Heart right ventricle (tissue), 16 donors: ENCODE data around the gene ZBTB40. TPM values are rescaled to one million over a fixed set of nuclear protein-coding genes. Genes with fewer than 3 reads are reported as not detected.

Experiments used
- ATAC-seq, 8 donors: fragments of 200-7000 bp; cut with Tn5 transposase; one replicate each; pipeline ENCODE4 v1.9.1; 2020; ENCODE audit warnings: mild to moderate bottlenecking in 8 of 8, moderate library complexity in 8 of 8, moderate number of reproducible peaks in 1 of 8
- DNase-seq, 2 donors: peaks; one replicate each; pipeline ENCODE4 v3.0.0-alpha.2; 2020
- H3K27ac ChIP-seq, 10 donors: fragments of 200-600 bp; sonication (generic) in 2 of 10; one replicate each; pipeline versions ENCODE4 v1.5.0 to v1.8.0; 2020 to 2022; ENCODE audit warnings: mild to moderate bottlenecking in 3 of 10
- H3K27me3 ChIP-seq, 7 donors: fragments of 200-600 bp; one replicate each; pipeline ENCODE4 v1.8.0; 2021 to 2022; ENCODE audit warnings: mild to moderate bottlenecking in 2 of 7
- H3K36me3 ChIP-seq, 9 donors: fragments of 200-600 bp; sonication (generic) in 1 of 9; one replicate each; pipeline versions ENCODE4 v1.5.0 to v1.8.0; 2020 to 2022; ENCODE audit warnings: mild to moderate bottlenecking in 2 of 9
- H3K4me1 ChIP-seq, 9 donors: fragments of 200-600 bp; sonication (generic) in 1 of 9; one replicate each; pipeline versions ENCODE4 v1.5.0 to v1.8.0; 2020 to 2022; ENCODE audit warnings: mild to moderate bottlenecking in 4 of 9
- H3K4me3 ChIP-seq, 10 donors: fragments of 200-600 bp; sonication (generic) in 2 of 10; one replicate each; pipeline versions ENCODE4 v1.5.0 to v1.8.0; 2020 to 2022; ENCODE audit warnings: mild to moderate bottlenecking in 7 of 10, moderate library complexity in 2 of 10
- H3K9me3 ChIP-seq, 11 donors: fragments of 200-600 bp in 10 of 11; sonication (generic) in 2 of 11; one replicate each; pipeline versions ENCODE4 v1.5.0 to v1.8.0; 2013 to 2022; ENCODE audit warnings: mild to moderate bottlenecking in 2 of 11, control low read depth in 1 of 11, moderate library complexity in 1 of 11
- WGBS, 2 donors: extraction: QIAGEN DNeasy Blood & Tissue Kit; methylation state at CpG; one replicate each; pipeline ENCODE4 v1.1.7; 2013; ENCODE audit warnings: inconsistent platforms in 1 of 2; 5-methylcytosine and 5-hydroxymethylcytosine counted together
- intact Hi-C, 10 donors: fragments of 100-400 bp; cut with DNase I; formaldehyde crosslinking; loops; one replicate each; pipeline versions ENCODE4 v1.11.1 to v1.14.2; 2022
- polyA plus RNA-seq, 2 donors: library from polyadenylated mRNA; stranded (reverse); fragments of 200-250 nt; gene quantifications; one replicate each; pipeline ENCODE4 v1.2.3, GENCODE V29; 2013
- total RNA-seq, 10 donors: library from RNA; stranded (reverse); fragmentation: NEBNext Ultra II Directional in 3 of 10; extraction: Animal tissue kit (Norgen Biotek cat#: 25700) in 3 of 10; gene quantifications; one replicate each; pipeline versions ENCODE4 v1.2.1 to v1.2.4, GENCODE V29; 2021 to 2023
- TF ChIP-seq, protein P1 (sequence below), 9 donors: fragments of 200-600 bp; sonication (generic) in 2 of 9; IDR thresholded peaks; one replicate each; pipeline versions ENCODE4 v1.5.0 to v1.8.0; 2021 to 2022; ENCODE audit warnings: antibody characterized with exemption in 9 of 9, mild to moderate bottlenecking in 5 of 9, moderate library complexity in 1 of 9
- donor health status: Arrhythmogenic right ventricular cardiomyopathy.
- donor health status: ischemic (EF 13 %, LVEDD 7.1; RV severe dilation, severe dysfunction).
- donor health status: healthy with polysubstance abuse.
- donor health status: DM: no; HTN: yes; CAD: no.
- donor health status: DM: no; HTN: no; CAD: no.
- donor health status: ischemic (EF 25% LVEDD 6.9; RV normal size, moderate dysfunction).
- donor health status: ischemic (EF 25% LVEDD 5.7; RV mildly dilated, moderate dysfunction).
- donor health status: healthy.
- donor health status: DM: yes; HTN: yes; CAD: no.
- donor health status: Ischemic cardiomyopathy.
- donor health status: ischemic (EF 35%, LVEDD 5.7; RV mildly dilated, moderate dysfunction).
- donor health status: nonischemic (EF 11% LVEDD 7.7; RV severe dilation, severe dysfunction).
- donor health status: DM: yes; HTN: yes; CAD: no.
- donor health status: PGD.
- donor health status: ischemic (EF 29% LVEDD 5.4; RV normal size, mild dysfunction).
- donor health status: nonischemic (EF 23%, LVEDD 6.1; RV moderate dilation, normal function).

ZBTB40 gene
- total and polyA plus RNA-seq, 12 donors, result 3.2 to 18.2 (median 13.2) TPM

DNA sequence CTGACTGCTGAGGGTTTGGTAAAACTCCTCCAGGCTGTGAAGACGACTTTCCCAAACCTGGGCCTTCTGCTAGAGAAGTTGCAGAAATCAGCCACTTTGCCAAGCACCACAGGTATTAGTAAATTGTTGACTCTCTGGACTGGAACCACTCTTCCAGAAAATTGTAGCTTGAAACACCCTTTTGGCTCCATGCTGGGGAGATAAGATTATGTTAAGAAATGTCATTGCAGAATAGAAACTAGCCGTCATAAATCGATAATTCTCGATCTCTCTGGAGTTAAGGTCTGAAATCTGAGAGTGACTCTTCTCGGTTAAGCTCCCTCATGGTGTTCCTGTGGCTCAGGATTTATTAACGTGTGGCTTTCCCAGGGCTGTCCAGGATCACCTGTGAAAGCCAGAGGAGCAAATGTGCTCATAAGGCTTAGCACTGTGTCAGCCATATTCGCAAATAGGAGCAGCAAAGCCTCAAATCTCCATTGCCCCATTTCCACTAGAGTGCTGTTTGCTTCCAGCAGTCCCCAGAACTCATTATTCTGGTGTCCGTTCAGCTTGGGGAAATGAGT lies 54.6 kb downstream of the ZBTB40 start:
- no peaks in the 10 kb centered on the region for H3K9me3 ChIP-seq
- H3K36me3 ChIP-seq, result peaks cover 0 to 92% (median 46%) of the 10 kb centered on the region in 9 donors
- TF ChIP-seq, protein P1, sequence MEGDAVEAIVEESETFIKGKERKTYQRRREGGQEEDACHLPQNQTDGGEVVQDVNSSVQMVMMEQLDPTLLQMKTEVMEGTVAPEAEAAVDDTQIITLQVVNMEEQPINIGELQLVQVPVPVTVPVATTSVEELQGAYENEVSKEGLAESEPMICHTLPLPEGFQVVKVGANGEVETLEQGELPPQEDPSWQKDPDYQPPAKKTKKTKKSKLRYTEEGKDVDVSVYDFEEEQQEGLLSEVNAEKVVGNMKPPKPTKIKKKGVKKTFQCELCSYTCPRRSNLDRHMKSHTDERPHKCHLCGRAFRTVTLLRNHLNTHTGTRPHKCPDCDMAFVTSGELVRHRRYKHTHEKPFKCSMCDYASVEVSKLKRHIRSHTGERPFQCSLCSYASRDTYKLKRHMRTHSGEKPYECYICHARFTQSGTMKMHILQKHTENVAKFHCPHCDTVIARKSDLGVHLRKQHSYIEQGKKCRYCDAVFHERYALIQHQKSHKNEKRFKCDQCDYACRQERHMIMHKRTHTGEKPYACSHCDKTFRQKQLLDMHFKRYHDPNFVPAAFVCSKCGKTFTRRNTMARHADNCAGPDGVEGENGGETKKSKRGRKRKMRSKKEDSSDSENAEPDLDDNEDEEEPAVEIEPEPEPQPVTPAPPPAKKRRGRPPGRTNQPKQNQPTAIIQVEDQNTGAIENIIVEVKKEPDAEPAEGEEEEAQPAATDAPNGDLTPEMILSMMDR (IDR thresholded peaks at IDR 0.05), result no peak
- intact Hi-C loops, result no loop called here
- DNase-seq (no peak), ATAC-seq (no peak)
- H3K4me1 ChIP-seq, result peaks cover 0 to 23% (median under 1%) of the 10 kb centered on the region in 9 donors
- no peak overlapping the region for H3K4me3 ChIP-seq
- H3K27ac ChIP-seq, result no peak overlapping the region
- WGBS, 2 donors, result 95 to 99% methylated on average over 8 of the region's 8 CpGs
- H3K27me3 ChIP-seq, result no peaks in the 10 kb centered on the region

DNA sequence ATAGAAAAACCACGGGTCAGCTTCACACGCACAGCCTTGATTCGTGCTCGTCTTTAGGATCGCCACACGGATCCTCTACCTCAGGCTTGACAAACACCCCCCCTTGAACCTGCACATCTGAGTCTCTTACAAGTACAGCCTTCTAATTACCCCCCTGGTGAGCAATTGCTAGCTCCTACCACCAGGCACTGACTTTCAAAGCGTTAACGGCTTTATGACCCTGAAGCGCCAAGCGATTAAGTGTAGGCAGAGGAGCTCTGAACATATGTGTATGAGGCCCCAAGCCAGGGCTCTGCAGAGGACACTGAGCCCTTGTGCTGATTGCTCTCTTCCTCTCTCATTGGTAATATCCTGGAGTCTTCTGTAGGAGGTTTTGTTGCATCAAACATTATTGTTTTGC lies 55.9 kb downstream of the ZBTB40 start:
- TF ChIP-seq, protein P1 (IDR thresholded peaks at IDR 0.05), result no peak
- H3K4me1 ChIP-seq, result peaks cover 0 to 11% (median 0%) of the 10 kb centered on the region in 9 donors
- WGBS, 2 donors, result 96% methylated on average over 10 of the region's 10 CpGs
- DNase-seq, result no peak
- no peak for ATAC-seq
- intact Hi-C loops, result no loop called here
- no peaks in the 10 kb centered on the region for H3K9me3 ChIP-seq
- H3K27ac ChIP-seq, result no peak overlapping the region
- no peaks in the 10 kb centered on the region for H3K27me3 ChIP-seq
- H3K36me3 ChIP-seq, result peaks cover 0 to 94% (median 58%) of the 10 kb centered on the region in 9 donors
- no peak overlapping the region for H3K4me3 ChIP-seq

DNA sequence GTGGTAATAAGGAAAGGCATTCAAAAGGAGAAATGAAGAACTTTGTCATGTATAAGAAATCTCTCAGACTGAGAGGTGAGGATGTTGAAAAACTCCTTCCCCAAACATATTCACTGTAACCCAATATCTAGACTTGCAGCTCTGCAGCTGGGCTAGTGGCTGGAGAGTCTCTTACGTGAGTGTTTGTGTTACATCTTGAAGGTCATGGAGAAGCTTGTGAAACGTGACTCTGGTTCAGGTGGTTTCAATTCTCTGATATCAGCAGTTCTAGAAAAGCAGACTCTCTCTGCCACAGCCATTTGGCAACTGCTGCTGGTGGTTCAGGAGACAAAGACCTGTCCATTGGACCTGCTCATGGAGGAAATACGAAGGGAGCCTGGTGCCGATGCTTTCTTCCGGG lies 56.7 kb downstream of the ZBTB40 start:
- Histone ChIP-seq H3K4me1 (peaks cover 0 to 7% (median 0%) of the 10 kb centered on the region in 9 donors), H3K27ac (no peak overlapping the region), H3K9me3 (no peaks in the 10 kb centered on the region), H3K36me3 (peaks cover 0 to 94% (median 64%) of the 10 kb centered on the region in 9 donors), H3K27me3 (no peaks in the 10 kb centered on the region), H3K4me3 (no peak overlapping the region)
- intact Hi-C loops, result no loop called here
- ATAC-seq, result no peak
- 82 to 83% methylated on average over 5 of the region's 5 CpGs for WGBS, 2 donors
- no peak for DNase-seq
- TF ChIP-seq, protein P1 (IDR thresholded peaks at IDR 0.05), result no peak

DNA sequence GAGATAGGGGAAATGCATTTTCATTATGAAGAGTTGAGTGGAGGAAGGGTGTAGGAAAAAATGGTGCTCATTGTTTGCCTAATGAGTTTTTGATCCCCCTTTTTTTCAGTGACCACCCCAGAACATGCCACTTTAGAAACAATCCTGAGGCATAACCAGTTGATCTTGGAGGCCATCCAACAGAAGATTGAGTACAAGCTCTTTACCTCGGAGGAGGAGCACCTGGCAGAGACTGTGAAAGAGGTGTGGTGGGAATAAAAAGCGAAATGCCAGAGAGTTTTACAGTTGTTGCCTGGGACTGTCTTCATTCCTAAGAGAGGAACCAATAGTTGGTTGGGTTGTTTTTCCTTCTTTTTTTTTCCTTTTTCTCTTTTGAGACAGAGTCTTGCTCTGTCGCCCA lies 57.3 kb downstream of the ZBTB40 start:
- H3K27ac ChIP-seq, result no peak overlapping the region
- WGBS, 2 donors, result 91 to 93% methylated on average over 3 of the region's 3 CpGs
- intact Hi-C loops, result no loop called here
- no peak for ATAC-seq
- no peak for DNase-seq
- no peak overlapping the region for H3K4me3 ChIP-seq
- no peaks in the 10 kb centered on the region for H3K9me3 ChIP-seq
- peaks cover 0 to 96% (median 64%) of the 10 kb centered on the region in 9 donors for H3K36me3 ChIP-seq
- H3K4me1 ChIP-seq, result peaks cover 0 to under 1% (median 0%) of the 10 kb centered on the region in 9 donors
- no peaks in the 10 kb centered on the region for H3K27me3 ChIP-seq
- TF ChIP-seq, protein P1 (IDR thresholded peaks at IDR 0.05), result no peak
